Measurements from ENCODE around the gene AMOTL2.
A peak's percentile ranks its signal among the peaks of the same experiment; 100 is the strongest.

Gene AMOTL2

DNA sequence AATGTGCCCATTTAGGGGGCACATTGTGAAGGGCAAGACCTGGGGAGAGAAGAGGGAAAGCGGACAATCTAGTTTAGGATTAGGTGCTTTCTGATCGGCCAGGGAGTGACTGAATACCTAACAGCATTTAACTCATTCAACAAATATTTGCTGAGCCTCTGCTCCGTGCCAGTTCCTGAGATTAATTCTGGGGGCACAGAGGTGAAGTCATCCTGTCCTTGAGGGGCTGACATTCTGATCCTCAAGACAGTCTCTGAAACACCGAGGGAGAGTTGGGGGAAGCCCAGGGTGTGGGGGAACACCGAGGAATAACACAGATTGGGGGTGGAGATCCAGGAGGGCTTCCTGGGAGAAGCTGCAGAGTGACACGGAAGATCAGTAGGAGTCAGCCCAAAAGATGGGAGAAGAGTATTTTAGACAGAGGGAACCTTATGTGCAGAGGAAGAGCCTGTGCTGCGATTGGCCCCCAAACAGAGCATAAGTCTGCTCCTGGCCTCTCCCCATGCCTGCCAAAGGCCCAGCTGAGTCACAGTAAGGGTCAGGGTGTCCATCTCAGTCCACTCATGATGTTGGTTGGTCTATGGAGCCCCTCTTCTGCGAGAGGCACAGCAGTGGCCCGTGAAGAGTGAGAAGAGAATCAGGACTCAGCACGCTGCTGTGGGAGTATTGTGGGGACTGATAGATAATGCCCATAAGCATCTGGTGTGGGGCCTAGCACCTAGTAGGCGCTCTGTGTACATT lies 60.2 kb downstream of the AMOTL2 start:
- H3K4me1 ChIP-seq (ENCODE audit: control insufficient read depth, insufficient read depth, low read length), result peaks cover 46% of the 10 kb centered on the region
- H3K27me3 ChIP-seq (ENCODE audit: control insufficient read depth, insufficient read depth, low read length), result peaks cover 24% of the 10 kb centered on the region
- H3K27ac ChIP-seq (ENCODE audit: low read depth, low read length), result peak overlapping the region; percentile 69; the same call in 1 of the 2 replicates
- no peaks in the 10 kb centered on the region for H3K36me3 ChIP-seq (ENCODE audit: control insufficient read depth, insufficient read depth, low read length)
- H3K4me3 ChIP-seq (ENCODE audit: low read depth, low read length), result peak overlapping the region; percentile 65
- no peaks in the 10 kb centered on the region for H3K9me3 ChIP-seq (ENCODE audit: control insufficient read depth, insufficient read depth, low read depth, low read length)
- peak overlapping the region; percentile 87 for H3K9ac ChIP-seq (ENCODE audit: low read length)

DNA sequence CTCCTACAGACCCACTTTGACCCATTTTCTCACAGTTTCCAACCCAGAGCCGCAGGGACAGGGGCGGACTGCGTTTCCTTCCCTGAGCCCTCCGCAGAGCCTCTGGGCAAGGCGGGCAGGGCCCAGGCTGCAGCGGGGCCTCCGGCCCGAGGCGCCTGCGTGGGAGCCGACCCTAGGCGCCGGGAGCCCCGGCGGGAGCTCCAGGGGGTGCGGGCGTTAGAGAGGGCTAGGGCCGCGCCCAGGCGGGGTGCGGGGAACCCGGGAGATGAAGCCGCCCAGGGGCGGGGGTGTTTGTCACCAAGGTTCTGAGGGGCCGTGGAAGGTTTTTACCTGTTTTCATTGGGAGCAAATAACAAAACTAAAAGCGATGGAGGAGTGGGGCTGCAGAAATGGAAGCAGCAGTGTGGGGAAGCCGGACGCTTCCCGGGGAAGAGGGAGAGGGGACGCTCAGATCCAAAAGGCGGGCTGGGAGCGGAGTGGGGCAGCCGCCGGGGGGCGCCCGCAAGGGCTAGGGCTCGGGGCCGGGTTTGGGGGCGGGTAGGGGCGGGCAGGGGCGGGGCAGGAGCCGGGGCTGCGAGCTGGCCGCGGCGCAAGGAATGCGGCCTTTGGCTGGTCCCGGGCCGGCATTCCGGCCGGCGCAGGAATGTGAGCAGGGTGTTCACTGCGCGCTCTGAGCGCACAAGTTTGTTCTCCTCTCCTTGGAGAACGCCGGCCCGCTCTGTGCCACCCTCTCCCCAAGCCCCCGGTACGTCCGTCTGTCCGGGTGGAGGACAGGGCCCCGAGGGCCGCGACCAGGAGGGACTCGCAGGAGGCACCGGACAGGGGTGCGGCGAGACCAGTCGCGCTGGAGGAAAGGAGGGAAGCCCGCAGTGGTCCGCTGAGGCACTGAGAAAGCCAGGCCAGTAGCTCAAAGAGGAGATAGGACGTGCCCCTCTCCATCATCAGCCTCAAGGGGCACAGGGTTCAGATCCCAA lies 61.1 kb downstream of the AMOTL2 start:
- H3K4me1 ChIP-seq (ENCODE audit: control insufficient read depth, insufficient read depth, low read length), result peaks cover 52% of the 10 kb centered on the region
- H3K4me3 ChIP-seq (ENCODE audit: low read depth, low read length), result peak overlapping the region; percentile 65
- peak overlapping the region; percentile 87 for H3K9ac ChIP-seq (ENCODE audit: low read length)
- H3K9me3 ChIP-seq (ENCODE audit: control insufficient read depth, insufficient read depth, low read depth, low read length), result no peaks in the 10 kb centered on the region
- H3K27me3 ChIP-seq (ENCODE audit: control insufficient read depth, insufficient read depth, low read length), result peaks cover 24% of the 10 kb centered on the region
- H3K27ac ChIP-seq (ENCODE audit: low read depth, low read length), result peak overlapping the region; percentile 69; the same call in 1 of the 2 replicates
- no peaks in the 10 kb centered on the region for H3K36me3 ChIP-seq (ENCODE audit: control insufficient read depth, insufficient read depth, low read length)

- Histone ChIP-seq H3K27me3 (ENCODE audit: control insufficient read depth, insufficient read depth, low read length) (peaks cover 24% of the 10 kb centered on the region), H3K4me3 (ENCODE audit: low read depth, low read length) (peak overlapping the region; percentile 35; the same call in 1 of the 2 replicates), H3K9me3 (ENCODE audit: control insufficient read depth, insufficient read depth, low read depth, low read length) (no peaks in the 10 kb centered on the region), H3K36me3 (ENCODE audit: control insufficient read depth, insufficient read depth, low read length) (no peaks in the 10 kb centered on the region), H3K27ac (ENCODE audit: low read depth, low read length) (peak overlapping the region; percentile 33; the same call in 1 of the 2 replicates), H3K9ac (ENCODE audit: low read length) (peak overlapping the region; percentile 22), H3K4me1 (ENCODE audit: control insufficient read depth, insufficient read depth, low read length) (peaks cover 55% of the 10 kb centered on the region)
These were observed 62.0 kb downstream of the AMOTL2 start for GRCh38 chr3:134312072-134312872.

GRCh38 chr3:134311693-134312071 lies 62.6 kb downstream of the AMOTL2 start:
- H3K27ac ChIP-seq (ENCODE audit: low read depth, low read length), result no peak overlapping the region

GRCh38 chr3:134311265-134311664 lies 63.0 kb downstream of the AMOTL2 start:
- Histone ChIP-seq H3K36me3 (ENCODE audit: control insufficient read depth, insufficient read depth, low read length) (no peaks in the 10 kb centered on the region), H3K4me3 (ENCODE audit: low read depth, low read length) (no peak overlapping the region), H3K27me3 (ENCODE audit: control insufficient read depth, insufficient read depth, low read length) (peaks cover 24% of the 10 kb centered on the region), H3K4me1 (ENCODE audit: control insufficient read depth, insufficient read depth, low read length) (peaks cover 55% of the 10 kb centered on the region), H3K9ac (ENCODE audit: low read length) (no peak overlapping the region), H3K27ac (ENCODE audit: low read depth, low read length) (no peak overlapping the region), H3K9me3 (ENCODE audit: control insufficient read depth, insufficient read depth, low read depth, low read length) (no peaks in the 10 kb centered on the region)

More at GRCh38 chr3:134311693-134312071, 62.6 kb downstream of the AMOTL2 start:
- no peak overlapping the region for H3K9ac ChIP-seq (ENCODE audit: low read length)
- H3K36me3 ChIP-seq (ENCODE audit: control insufficient read depth, insufficient read depth, low read length), result no peaks in the 10 kb centered on the region
- peaks cover 55% of the 10 kb centered on the region for H3K4me1 ChIP-seq (ENCODE audit: control insufficient read depth, insufficient read depth, low read length)
- H3K4me3 ChIP-seq (ENCODE audit: low read depth, low read length), result no peak overlapping the region
- H3K27me3 ChIP-seq (ENCODE audit: control insufficient read depth, insufficient read depth, low read length), result peaks cover 24% of the 10 kb centered on the region
- no peaks in the 10 kb centered on the region for H3K9me3 ChIP-seq (ENCODE audit: control insufficient read depth, insufficient read depth, low read depth, low read length)

- Histone ChIP-seq H3K36me3 (ENCODE audit: control insufficient read depth, insufficient read depth, low read length) (no peaks in the 10 kb centered on the region), H3K4me3 (ENCODE audit: low read depth, low read length) (no peak overlapping the region), H3K4me1 (ENCODE audit: control insufficient read depth, insufficient read depth, low read length) (peaks cover 49% of the 10 kb centered on the region), H3K9me3 (ENCODE audit: control insufficient read depth, insufficient read depth, low read depth, low read length) (no peaks in the 10 kb centered on the region), H3K27me3 (ENCODE audit: control insufficient read depth, insufficient read depth, low read length) (peaks cover 24% of the 10 kb centered on the region), H3K9ac (ENCODE audit: low read length) (no peak overlapping the region), H3K27ac (ENCODE audit: low read depth, low read length) (no peak overlapping the region)
These were observed 64.1 kb downstream of the AMOTL2 start for GRCh38 chr3:134309987-134310700.

GRCh38 chr3:134308350-134308891 lies 65.8 kb downstream of the AMOTL2 start:
- H3K27me3 ChIP-seq (ENCODE audit: control insufficient read depth, insufficient read depth, low read length), result peaks cover 8% of the 10 kb centered on the region; the same call in 1 of the 2 replicates
- no peaks in the 10 kb centered on the region for H3K36me3 ChIP-seq (ENCODE audit: control insufficient read depth, insufficient read depth, low read length)
- peak overlapping the region; percentile 69; the same call in 1 of the 2 replicates for H3K27ac ChIP-seq (ENCODE audit: low read depth, low read length)
- H3K9me3 ChIP-seq (ENCODE audit: control insufficient read depth, insufficient read depth, low read depth, low read length), result no peaks in the 10 kb centered on the region
- peak overlapping the region; percentile 44 for H3K9ac ChIP-seq (ENCODE audit: low read length)
- H3K4me1 ChIP-seq (ENCODE audit: control insufficient read depth, insufficient read depth, low read length), result peaks cover 34% of the 10 kb centered on the region
- H3K4me3 ChIP-seq (ENCODE audit: low read depth, low read length), result no peak overlapping the region

GRCh38 chr3:134307425-134307824 lies 66.8 kb downstream of the AMOTL2 start:
- no peak overlapping the region for H3K27ac ChIP-seq (ENCODE audit: low read depth, low read length)
- H3K9ac ChIP-seq (ENCODE audit: low read length), result no peak overlapping the region
- no peak overlapping the region for H3K4me3 ChIP-seq (ENCODE audit: low read depth, low read length)
- no peaks in the 10 kb centered on the region for H3K9me3 ChIP-seq (ENCODE audit: control insufficient read depth, insufficient read depth, low read depth, low read length)
- H3K4me1 ChIP-seq (ENCODE audit: control insufficient read depth, insufficient read depth, low read length), result peaks cover 30% of the 10 kb centered on the region
- peaks cover 3% of the 10 kb centered on the region; the same call in 1 of the 2 replicates for H3K27me3 ChIP-seq (ENCODE audit: control insufficient read depth, insufficient read depth, low read length)
- H3K36me3 ChIP-seq (ENCODE audit: control insufficient read depth, insufficient read depth, low read length), result no peaks in the 10 kb centered on the region

DNA sequence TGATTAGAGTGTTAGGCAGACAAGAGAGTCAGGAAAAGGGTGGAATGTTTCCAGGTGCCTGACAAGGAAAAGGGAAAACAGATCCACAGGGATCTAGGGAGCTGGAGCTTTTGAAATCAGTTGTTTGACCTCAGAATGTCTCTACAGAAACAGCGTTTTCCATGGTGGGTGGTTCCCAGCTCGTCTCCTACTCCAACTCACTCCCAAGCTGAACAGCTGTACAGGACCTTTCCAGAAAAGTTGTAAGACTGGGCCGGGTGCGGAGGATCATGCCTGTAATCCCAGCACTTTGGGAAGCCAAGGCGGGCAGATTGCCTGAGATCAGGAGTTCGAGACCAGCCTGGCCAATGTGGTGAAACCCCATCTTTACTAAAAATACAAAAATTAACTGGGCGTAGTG lies 67.9 kb downstream of the AMOTL2 start:
- no peak overlapping the region for H3K9ac ChIP-seq (ENCODE audit: low read length)
- no peaks in the 10 kb centered on the region for H3K9me3 ChIP-seq (ENCODE audit: control insufficient read depth, insufficient read depth, low read depth, low read length)
- H3K27me3 ChIP-seq (ENCODE audit: control insufficient read depth, insufficient read depth, low read length), result no peaks in the 10 kb centered on the region
- no peaks in the 10 kb centered on the region for H3K36me3 ChIP-seq (ENCODE audit: control insufficient read depth, insufficient read depth, low read length)
- H3K4me1 ChIP-seq (ENCODE audit: control insufficient read depth, insufficient read depth, low read length), result peaks cover 22% of the 10 kb centered on the region
- no peak overlapping the region for H3K4me3 ChIP-seq (ENCODE audit: low read depth, low read length)
- H3K27ac ChIP-seq (ENCODE audit: low read depth, low read length), result no peak overlapping the region
